H9 (cell line): Measurements from ENCODE around the gene JAKMIP1. TPM values are rescaled to one million over a fixed set of nuclear protein-coding genes. Genes with fewer than 3 reads are reported as not detected.

Source experiments
- DNase-seq: peaks from one replicate; pipeline ENCODE4 v3.0.0-alpha.2; 2017
- H2AFZ ChIP-seq: one replicate; pipeline ENCODE4 v1.6.1; 2013; ENCODE audit warnings: mild to moderate bottlenecking, low read length, control low read depth, moderate library complexity
- H2AK5ac ChIP-seq: 2 replicates; pipeline ENCODE4 v1.6.1; 2013; ENCODE audit warnings: low read length, control low read depth, mixed read lengths; ENCODE audit not compliant: insufficient read length
- H2BK120ac ChIP-seq: one replicate; pipeline ENCODE4 v1.6.1; 2013; ENCODE audit warnings: low read depth, mild to moderate bottlenecking, low read length, control low read depth, inconsistent platforms; ENCODE audit not compliant: poor library complexity, severe bottlenecking
- H2BK12ac ChIP-seq: 2 replicates; pipeline ENCODE4 v1.6.1; 2013; ENCODE audit warnings: low read length, control low read depth, mixed read lengths, low read depth; ENCODE audit not compliant: insufficient read length
- H2BK15ac ChIP-seq: 2 replicates; pipeline ENCODE4 v1.6.1; 2013; ENCODE audit warnings: low read depth, low read length, control low read depth
- H2BK20ac ChIP-seq: one replicate; pipeline ENCODE4 v1.6.1; 2013; ENCODE audit warnings: low read depth, mild to moderate bottlenecking, low read length, control low read depth, inconsistent platforms; ENCODE audit not compliant: poor library complexity, severe bottlenecking
- H2BK5ac ChIP-seq: 2 replicates; pipeline ENCODE4 v1.6.1; 2013; ENCODE audit warnings: low read length, control low read depth, mixed read lengths; ENCODE audit not compliant: insufficient read length
- H3K14ac ChIP-seq: 2 replicates; pipeline ENCODE4 v1.6.1; 2013; ENCODE audit warnings: low read length, control low read depth; ENCODE audit not compliant: insufficient read depth
- H3K18ac ChIP-seq: 2 replicates; pipeline ENCODE4 v1.6.1; 2013; ENCODE audit warnings: low read depth, mild to moderate bottlenecking, mixed read lengths, low read length, control low read depth; ENCODE audit not compliant: insufficient read length
- H3K23ac ChIP-seq: 2 replicates; pipeline ENCODE4 v1.6.1; 2013; ENCODE audit warnings: low read length, control low read depth, mixed read lengths, low read depth; ENCODE audit not compliant: insufficient read length
- H3K23me2 ChIP-seq: 2 replicates; pipeline ENCODE4 v1.6.1; 2013; ENCODE audit warnings: low read depth, mild to moderate bottlenecking, mixed read lengths, low read length, control low read depth; ENCODE audit not compliant: insufficient read length, poor library complexity, severe bottlenecking
- H3K27ac ChIP-seq: 2 replicates; pipeline ENCODE4 v1.5.1; 2013; ENCODE audit warnings: low read length, control low read depth, mixed read lengths, low read depth; ENCODE audit not compliant: insufficient read length
- H3K27me3 ChIP-seq: 2 replicates; pipeline ENCODE4 v1.6.1; 2013; ENCODE audit warnings: low read length, control low read depth, inconsistent platforms; ENCODE audit not compliant: insufficient read depth
- H3K4ac ChIP-seq: 2 replicates; pipeline ENCODE4 v1.6.1; 2013; ENCODE audit warnings: low read depth, mild to moderate bottlenecking, control low read depth, inconsistent platforms, low read length, moderate library complexity
- H3K4me1 ChIP-seq: 2 replicates; pipeline ENCODE4 v1.6.1; 2013; ENCODE audit warnings: low read length, control low read depth, inconsistent platforms; ENCODE audit not compliant: insufficient read depth
- H3K4me2 ChIP-seq: 2 replicates; pipeline ENCODE4 v1.6.1; 2013; ENCODE audit warnings: low read length, control low read depth, mixed read lengths; ENCODE audit not compliant: insufficient read length, insufficient read depth
- H3K56ac ChIP-seq: 2 replicates; pipeline ENCODE4 v1.6.1; 2013; ENCODE audit warnings: low read depth, mild to moderate bottlenecking, mixed read lengths, low read length, control low read depth; ENCODE audit not compliant: insufficient read length
- H3K79me1 ChIP-seq: 2 replicates; pipeline ENCODE4 v1.6.1; 2013; ENCODE audit warnings: low read depth, mild to moderate bottlenecking, moderate library complexity, low read length, control low read depth, inconsistent platforms; ENCODE audit not compliant: insufficient read depth, poor library complexity, severe bottlenecking
- H3K79me2 ChIP-seq: 2 replicates; pipeline ENCODE4 v1.6.1; 2013; ENCODE audit warnings: low read length, control low read depth, inconsistent platforms; ENCODE audit not compliant: insufficient read depth
- H3K9ac ChIP-seq: 2 replicates; pipeline ENCODE4 v1.6.1; 2013; ENCODE audit warnings: low read length, control low read depth, mixed read lengths; ENCODE audit not compliant: insufficient read length; ENCODE audit errors: extremely low read depth
- H3K9me3 ChIP-seq: one replicate; pipeline ENCODE4 v1.6.1; 2013; ENCODE audit warnings: low read depth, low read length, inconsistent platforms; ENCODE audit not compliant: control insufficient read depth
- H3T11ph ChIP-seq: one replicate; pipeline ENCODE4 v1.6.1; 2013; ENCODE audit warnings: mild to moderate bottlenecking, low read length, control low read depth, inconsistent platforms
- H4K20me1 ChIP-seq: one replicate; pipeline ENCODE4 v1.6.1; 2013; ENCODE audit not compliant: control insufficient read depth, insufficient read length, insufficient read depth
- H4K5ac ChIP-seq: 2 replicates; pipeline ENCODE4 v1.6.1; 2013; ENCODE audit warnings: low read depth, mild to moderate bottlenecking, mixed read lengths, low read length, control low read depth; ENCODE audit not compliant: insufficient read length
- H4K8ac ChIP-seq: replicated peaks from 2 replicates; pipeline ENCODE4 v1.6.1; 2013; ENCODE audit warnings: low read length, control low read depth, mixed read lengths, low read depth; ENCODE audit not compliant: insufficient read length
- H4K91ac ChIP-seq: 2 replicates; pipeline ENCODE4 v1.6.1; 2013; ENCODE audit warnings: low read depth, mild to moderate bottlenecking, moderate library complexity, mixed read lengths, low read length, control low read depth; ENCODE audit not compliant: insufficient read length
- H3K27ac Mint-ChIP-seq, 3 experiments: 2 replicates in 2 of 3; 3 replicates in 1 of 3; pipeline ENCODE4 v1.8.0; 2020 to 2021; ENCODE audit warnings: mixed read lengths in 3 of 3, mild to moderate bottlenecking in 1 of 3, moderate library complexity in 1 of 3
- H3K27me3 Mint-ChIP-seq: 2 replicates; pipeline ENCODE4 v1.8.0; 2021; ENCODE audit warnings: low read depth, mild to moderate bottlenecking, moderate library complexity, mixed read lengths
- H3K36me3 Mint-ChIP-seq, 3 experiments: 2 replicates in 2 of 3; 3 replicates in 1 of 3; pipeline ENCODE4 v1.8.0; 2020 to 2021; ENCODE audit warnings: low read depth in 3 of 3, mixed read lengths in 3 of 3; ENCODE audit not compliant: insufficient read depth in 1 of 3
- H3K4me1 Mint-ChIP-seq, 2 experiments: 2 replicates each; pipeline ENCODE4 v1.8.0; 2020; ENCODE audit warnings: mixed read lengths in 2 of 2
- H3K4me3 Mint-ChIP-seq, 2 experiments: 2 replicates in 1 of 2; 3 replicates in 1 of 2; pipeline ENCODE4 v1.8.0; 2020 to 2021; ENCODE audit warnings: mild to moderate bottlenecking in 2 of 2, mixed read lengths in 2 of 2, moderate library complexity in 1 of 2
- H3K9me3 Mint-ChIP-seq, 2 experiments: 2 replicates in 1 of 2; 3 replicates in 1 of 2; pipeline ENCODE4 v1.8.0; 2020; ENCODE audit warnings: mild to moderate bottlenecking in 2 of 2, mixed read lengths in 2 of 2, moderate library complexity in 1 of 2
- WGBS: extraction: QIAGEN DNeasy Blood & Tissue Kit; methylation state at CpG from one replicate; pipeline ENCODE4 v1.1.7; 2013; ENCODE audit warnings: missing lambda C conversion rate, low lambda C conversion rate, mixed read lengths; ENCODE audit not compliant: insufficient read length; ENCODE audit errors: extremely low coverage; 5-methylcytosine and 5-hydroxymethylcytosine counted together
- total RNA-seq: library from RNA; stranded (reverse); gene quantifications from 2 replicates; pipeline ENCODE4 v1.2.1, GENCODE V29; 2021
- TF ChIP-seq, protein P1 (sequence below): fragments of 200-600 bp; sonication (generic); conservative IDR thresholded peaks from 3 replicates; pipeline ENCODE4 v1.8.0; 2021; ENCODE audit warnings: antibody characterized with exemption, mild to moderate bottlenecking

Gene JAKMIP1
- total RNA-seq, 1 experiment from 2014 or later, result 1.5 TPM

DNA sequence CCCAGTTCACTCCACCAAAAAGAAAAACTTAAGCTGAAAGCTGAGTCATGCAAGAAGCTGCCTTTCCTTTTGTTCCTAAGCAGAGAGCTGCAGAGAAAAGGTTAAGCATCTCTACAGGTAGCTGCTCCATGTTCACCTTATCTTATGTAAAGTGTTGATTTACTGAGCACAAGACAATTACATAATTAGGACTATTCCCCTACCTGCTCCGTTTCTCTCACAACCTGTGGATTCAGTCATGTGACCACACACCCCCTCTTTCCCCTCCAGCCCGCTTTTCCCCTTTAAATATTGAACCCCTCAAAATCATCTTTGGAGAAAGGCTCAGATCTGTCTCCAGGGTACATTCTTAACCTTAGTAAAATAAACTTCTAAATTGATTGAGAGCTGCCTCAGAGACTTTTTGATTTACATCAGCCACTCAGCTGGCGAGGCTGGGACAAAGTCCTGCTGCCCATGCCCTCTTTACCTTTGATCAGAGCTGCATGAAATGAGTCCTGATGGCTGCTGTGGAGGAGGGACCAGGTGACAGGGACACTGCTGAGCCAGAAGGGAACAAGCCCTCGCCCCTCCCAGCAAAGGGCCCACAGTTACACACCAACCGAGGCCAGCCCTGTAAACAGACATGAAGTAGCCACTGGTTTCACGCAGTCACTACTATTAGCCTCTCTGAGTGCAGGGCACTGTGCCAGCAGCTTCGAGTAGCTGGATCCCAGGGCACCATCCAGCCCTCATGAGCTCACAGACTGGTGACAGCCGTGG lies 128.2 kb downstream of the JAKMIP1 start:
- H3K9me3 Mint-ChIP-seq, result no peaks in the 10 kb centered on the region
- no peak overlapping the region for H2BK15ac ChIP-seq
- no peaks in the 10 kb centered on the region for H3K4me1 ChIP-seq
- no peak overlapping the region for H2BK5ac ChIP-seq
- H2BK12ac ChIP-seq, result no peak overlapping the region
- WGBS, result no CpG with 5 or more reads among the region's 8 CpGs
- H3K23me2 ChIP-seq, result no peaks in the 10 kb centered on the region
- no peak overlapping the region for H3K18ac ChIP-seq
- H3K27me3 ChIP-seq, result no peaks in the 10 kb centered on the region
- H3K79me2 ChIP-seq, result no peaks in the 10 kb centered on the region
- no peak overlapping the region for H3K23ac ChIP-seq
- peaks cover 10% of the 10 kb centered on the region for H3K27me3 Mint-ChIP-seq
- H3K9ac ChIP-seq, result no peak overlapping the region
- H2AFZ ChIP-seq, result no peak overlapping the region
- no peak overlapping the region for H3T11ph ChIP-seq
- H4K91ac ChIP-seq, result no peak overlapping the region
- no peak for DNase-seq
- no peak overlapping the region for H3K56ac ChIP-seq
- H4K8ac ChIP-seq, result no peak overlapping the region
- TF ChIP-seq, protein P1, sequence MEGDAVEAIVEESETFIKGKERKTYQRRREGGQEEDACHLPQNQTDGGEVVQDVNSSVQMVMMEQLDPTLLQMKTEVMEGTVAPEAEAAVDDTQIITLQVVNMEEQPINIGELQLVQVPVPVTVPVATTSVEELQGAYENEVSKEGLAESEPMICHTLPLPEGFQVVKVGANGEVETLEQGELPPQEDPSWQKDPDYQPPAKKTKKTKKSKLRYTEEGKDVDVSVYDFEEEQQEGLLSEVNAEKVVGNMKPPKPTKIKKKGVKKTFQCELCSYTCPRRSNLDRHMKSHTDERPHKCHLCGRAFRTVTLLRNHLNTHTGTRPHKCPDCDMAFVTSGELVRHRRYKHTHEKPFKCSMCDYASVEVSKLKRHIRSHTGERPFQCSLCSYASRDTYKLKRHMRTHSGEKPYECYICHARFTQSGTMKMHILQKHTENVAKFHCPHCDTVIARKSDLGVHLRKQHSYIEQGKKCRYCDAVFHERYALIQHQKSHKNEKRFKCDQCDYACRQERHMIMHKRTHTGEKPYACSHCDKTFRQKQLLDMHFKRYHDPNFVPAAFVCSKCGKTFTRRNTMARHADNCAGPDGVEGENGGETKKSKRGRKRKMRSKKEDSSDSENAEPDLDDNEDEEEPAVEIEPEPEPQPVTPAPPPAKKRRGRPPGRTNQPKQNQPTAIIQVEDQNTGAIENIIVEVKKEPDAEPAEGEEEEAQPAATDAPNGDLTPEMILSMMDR, result no peak
- peak overlapping the region; percentile 42 to 97 (median 97); a peak in 5 of 7 replicates for H3K27ac Mint-ChIP-seq
- no peak overlapping the region for H4K5ac ChIP-seq
- H3K27ac ChIP-seq, result no peak overlapping the region
- H3K4me2 ChIP-seq, result no peak overlapping the region
- no peak overlapping the region for H2BK120ac ChIP-seq
- no peaks in the 10 kb centered on the region for H3K9me3 ChIP-seq
- no peaks in the 10 kb centered on the region for H3K79me1 ChIP-seq
- no peaks in the 10 kb centered on the region for H4K20me1 ChIP-seq
- no peak overlapping the region for H2AK5ac ChIP-seq
- H3K4ac ChIP-seq, result no peak overlapping the region
- no peaks in the 10 kb centered on the region for H3K36me3 Mint-ChIP-seq
- no peak overlapping the region for H2BK20ac ChIP-seq
- peaks cover 14 to 20% of the 10 kb centered on the region in 2 experiments for H3K4me1 Mint-ChIP-seq
- H3K14ac ChIP-seq, result no peak overlapping the region; the same call in 1 of the 2 replicates
- peak overlapping the region in 1 of 2 experiments; percentile 63; a peak in 2 of 5 replicates for H3K4me3 Mint-ChIP-seq
